Activated CD4-positive, alpha-beta T cell treated with anti-CD3 and anti-CD28 coated beads, Interleukin-2, amount 50 U/mL, for 4 hours (primary cell): ENCODE data around the gene MACF1.
"Not testable (repeated sequence)": the region's sequence is repeated elsewhere in the genome, so short reads cannot be mapped to it uniquely, and the experiment has no call there.

Experiments
- DNase-seq, 2 experiments: peaks; one replicate each; pipeline ENCODE4 v3.0.0-alpha.2; 2020

The MACF1 gene

DNA sequence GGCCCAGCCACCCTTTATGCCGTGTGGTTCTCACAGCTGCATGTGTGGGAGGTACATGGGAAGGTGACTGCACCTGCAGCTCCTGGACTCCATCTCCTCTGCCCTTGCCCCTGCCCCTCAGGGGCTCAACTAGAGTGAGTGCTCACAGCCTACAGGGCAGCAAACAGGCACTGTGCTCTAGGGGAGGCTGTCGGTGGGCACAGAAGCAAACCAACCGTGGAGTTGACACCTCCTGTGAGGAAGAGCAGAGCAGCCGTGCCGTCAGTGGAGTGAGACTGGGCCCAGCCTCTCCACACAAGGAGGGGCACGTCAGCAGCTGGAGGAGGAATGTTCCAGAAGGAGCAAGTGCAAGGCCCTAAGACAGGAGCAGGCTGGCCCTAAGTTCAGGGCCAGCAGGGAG, 319.7 kb downstream of the MACF1 start:
- DNase-seq: no peak

- DNase-seq: no peak
Measured at GRCh38 chr1:39524591-39525365, 320.3 kb downstream of the MACF1 start.

GRCh38 chr1:39525366-39526165, 321.1 kb downstream of the MACF1 start:
- DNase-seq: no peak

DNA sequence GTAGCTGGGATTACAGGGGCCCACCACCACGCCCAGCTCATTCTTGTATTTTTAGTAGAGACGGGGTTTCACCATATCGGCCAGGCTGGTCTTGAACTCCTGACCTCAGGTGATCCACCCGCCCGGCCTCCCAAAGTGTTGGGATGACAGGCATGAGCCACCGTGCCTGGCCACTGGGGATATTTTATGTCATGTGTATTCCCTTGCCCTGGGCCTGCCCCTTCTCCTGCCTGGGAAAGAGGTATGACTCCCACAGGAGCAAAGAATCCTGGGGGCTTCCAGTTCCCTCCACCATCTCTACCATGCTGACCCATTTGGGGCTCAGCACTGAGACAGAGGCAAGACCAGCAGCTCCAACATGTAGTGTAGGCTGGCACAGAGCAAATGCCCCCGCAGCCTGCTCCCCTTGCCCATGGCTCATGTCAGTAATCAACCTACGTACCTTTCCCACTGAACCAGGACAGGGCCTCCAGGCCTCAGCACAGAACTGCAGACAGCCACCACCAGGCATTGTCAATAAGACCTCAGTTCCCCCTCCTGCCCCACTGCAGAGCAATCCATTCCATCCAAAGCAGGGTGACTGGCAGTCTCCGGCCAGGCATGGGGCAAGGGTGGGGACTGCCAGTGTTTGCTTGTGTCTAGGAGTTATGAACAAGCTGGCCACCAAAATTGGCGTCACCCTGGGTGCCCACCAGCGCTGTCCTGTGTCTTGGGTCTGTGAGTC, 322.1 kb downstream of the MACF1 start:
- no peak for DNase-seq

DNA sequence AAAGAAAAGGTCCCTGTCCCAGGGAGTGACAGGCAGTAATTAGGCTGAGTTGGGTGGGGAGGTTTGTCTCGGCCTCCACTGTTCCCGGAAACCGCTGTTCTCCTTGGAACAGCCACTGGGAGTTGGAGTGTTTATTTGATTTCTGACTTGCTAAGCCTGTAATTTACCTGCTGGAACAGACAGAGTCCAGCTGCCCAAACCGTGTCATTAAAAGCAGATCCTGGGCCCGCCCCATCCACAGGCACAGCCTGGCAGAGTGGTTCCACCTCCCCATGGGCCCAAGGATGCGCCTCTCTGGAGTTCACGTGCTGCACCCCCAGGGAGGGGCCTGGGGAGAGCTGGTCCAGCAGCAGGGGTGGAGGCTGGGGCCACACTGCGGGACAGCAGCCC, 322.7 kb downstream of the MACF1 start:
- DNase-seq: not testable (repeated sequence)

GRCh38 chr1:39528082-39528481, 323.6 kb downstream of the MACF1 start:
- no peak for DNase-seq

GRCh38 chr1:39529901-39530535, 325.5 kb downstream of the MACF1 start:
- no peak for DNase-seq

DNA sequence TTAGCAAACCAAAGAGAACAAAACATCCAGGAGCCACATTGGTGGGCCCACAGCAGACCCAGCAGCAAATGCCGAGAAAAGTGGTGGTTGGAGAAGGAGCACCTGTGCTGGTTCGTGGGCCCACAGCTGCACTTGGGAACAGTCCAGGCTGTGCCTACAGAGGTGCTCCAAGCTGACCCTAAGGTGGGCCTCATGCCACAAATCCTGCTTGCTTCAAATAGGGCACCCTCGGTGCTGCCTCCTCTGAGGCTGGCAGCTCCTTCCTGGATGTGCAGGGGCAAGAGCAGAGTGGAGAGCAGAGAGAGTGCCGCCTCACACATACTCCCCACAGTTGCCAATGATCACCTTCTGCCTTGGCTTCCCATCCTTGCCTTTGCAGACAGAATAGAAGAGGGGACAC, 327.0 kb downstream of the MACF1 start:
- no peak for DNase-seq

- no peak for DNase-seq
Measured at GRCh38 chr1:39533442-39533841, 328.9 kb downstream of the MACF1 start.
